Measurements from ENCODE around the gene GPR137C.

The GPR137C gene

GRCh38 chr14:52553002-52553670, 500 bp downstream of the GPR137C start:
- TF ChIP-seq EZH2 (IDR thresholded peaks at IDR 0.05; ENCODE audit: borderline replicate concordance, low read depth, low read length, severe bottlenecking): no peak
- TF ChIP-seq CTCF (IDR thresholded peaks at IDR 0.05; ENCODE audit: borderline replicate concordance, extremely low read depth, low read length, poor library complexity, severe bottlenecking): no peak
- H3K4me2 ChIP-seq (ENCODE audit: insufficient read depth, low read length): peak overlapping the region; percentile 86
- peak; percentile 23 for ATAC-seq (ENCODE audit: insufficient read depth, low read depth)
- no peaks in the 10 kb centered on the region for H4K20me1 ChIP-seq (ENCODE audit: insufficient read depth, low read length)
- H3K4me1 ChIP-seq (ENCODE audit: insufficient read depth, low read length): peaks cover 35% of the 10 kb centered on the region
- H3K79me2 ChIP-seq (ENCODE audit: insufficient read depth, low read length): peaks cover 36% of the 10 kb centered on the region
- DNase-seq: peak; percentile 51
- no peaks in the 10 kb centered on the region for H3K27me3 ChIP-seq (ENCODE audit: insufficient read depth, low read length, poor library complexity)
- no peaks in the 10 kb centered on the region; the same call in 1 of the 2 replicates for H3K36me3 ChIP-seq (ENCODE audit: insufficient read depth, low read length)
- H3K27ac ChIP-seq (ENCODE audit: low read length): peak overlapping the region; percentile 28; the same call in 1 of the 2 replicates
- H3K4me3 ChIP-seq (ENCODE audit: low read depth in 1 of 2, low read length in 2 of 2): peak overlapping the region; percentile 71 to 76
- no peaks in the 10 kb centered on the region for H3K9me3 ChIP-seq (ENCODE audit: insufficient read depth, low read length, severe bottlenecking)
- H2AFZ ChIP-seq (ENCODE audit: low read depth, low read length): peak overlapping the region; percentile 91
- H3K9ac ChIP-seq (ENCODE audit: low read depth, low read length): peak overlapping the region; percentile 66

- H3K27ac ChIP-seq (ENCODE audit: low read length): peak overlapping the region; percentile 28; the same call in 1 of the 2 replicates
Measured at GRCh38 chr14:52553671-52554575, 1.3 kb downstream of the GPR137C start.

GRCh38 chr14:52558688-52559087, 6.1 kb downstream of the GPR137C start:
- H3K36me3 ChIP-seq (ENCODE audit: insufficient read depth, low read length): no peaks in the 10 kb centered on the region
- no peak overlapping the region for H3K4me3 ChIP-seq (ENCODE audit: low read depth in 1 of 2, low read length in 2 of 2)
- H3K9ac ChIP-seq (ENCODE audit: low read depth, low read length): no peak overlapping the region
- no peak for TF ChIP-seq EZH2 (IDR thresholded peaks at IDR 0.05; ENCODE audit: borderline replicate concordance, low read depth, low read length, severe bottlenecking)
- no peak for TF ChIP-seq CTCF (IDR thresholded peaks at IDR 0.05; ENCODE audit: borderline replicate concordance, extremely low read depth, low read length, poor library complexity, severe bottlenecking)
- ATAC-seq (ENCODE audit: insufficient read depth, low read depth) (no peak), DNase-seq (no peak)
- H3K4me1 ChIP-seq (ENCODE audit: insufficient read depth, low read length): peaks cover 11% of the 10 kb centered on the region
- no peak overlapping the region for H3K27ac ChIP-seq (ENCODE audit: low read length)
- no peak overlapping the region for H2AFZ ChIP-seq (ENCODE audit: low read depth, low read length)
- no peaks in the 10 kb centered on the region for H3K9me3 ChIP-seq (ENCODE audit: insufficient read depth, low read length, severe bottlenecking)
- no peaks in the 10 kb centered on the region for H3K79me2 ChIP-seq (ENCODE audit: insufficient read depth, low read length)
- no peak overlapping the region for H3K4me2 ChIP-seq (ENCODE audit: insufficient read depth, low read length)
- no peaks in the 10 kb centered on the region for H4K20me1 ChIP-seq (ENCODE audit: insufficient read depth, low read length)
- H3K27me3 ChIP-seq (ENCODE audit: insufficient read depth, low read length, poor library complexity): no peaks in the 10 kb centered on the region

More at GRCh38 chr14:52553671-52554575, 1.3 kb downstream of the GPR137C start:
- TF ChIP-seq EZH2 (IDR thresholded peaks at IDR 0.05; ENCODE audit: borderline replicate concordance, low read depth, low read length, severe bottlenecking) (no peak), CTCF (IDR thresholded peaks at IDR 0.05; ENCODE audit: borderline replicate concordance, extremely low read depth, low read length, poor library complexity, severe bottlenecking) (no peak)
- peak overlapping the region; percentile 86 for H3K4me2 ChIP-seq (ENCODE audit: insufficient read depth, low read length)
- peak overlapping the region; percentile 66 for H3K9ac ChIP-seq (ENCODE audit: low read depth, low read length)
- peak; percentile 82 for DNase-seq
- ATAC-seq (ENCODE audit: insufficient read depth, low read depth): 0 out of 3 replicates have a peak, but pooled peaks have one; percentile 8
- no peaks in the 10 kb centered on the region for H4K20me1 ChIP-seq (ENCODE audit: insufficient read depth, low read length)
- no peaks in the 10 kb centered on the region for H3K27me3 ChIP-seq (ENCODE audit: insufficient read depth, low read length, poor library complexity)
- peak overlapping the region; percentile 71 to 76 for H3K4me3 ChIP-seq (ENCODE audit: low read depth in 1 of 2, low read length in 2 of 2)
- H3K79me2 ChIP-seq (ENCODE audit: insufficient read depth, low read length): peaks cover 31% of the 10 kb centered on the region
- H2AFZ ChIP-seq (ENCODE audit: low read depth, low read length): peak overlapping the region; percentile 91
- H3K9me3 ChIP-seq (ENCODE audit: insufficient read depth, low read length, severe bottlenecking): no peaks in the 10 kb centered on the region
- H3K4me1 ChIP-seq (ENCODE audit: insufficient read depth, low read length): peaks cover 35% of the 10 kb centered on the region
- no peaks in the 10 kb centered on the region; the same call in 1 of the 2 replicates for H3K36me3 ChIP-seq (ENCODE audit: insufficient read depth, low read length)
